GM12865 (cell line): Measurements from ENCODE around the gene NSMCE1.

ENCODE experiments used
- DNase-seq: peaks from one replicate; pipeline ENCODE4 v3.0.0; 2010; ENCODE audit warnings: low read depth
- H3K4me3 ChIP-seq: 2 replicates; pipeline ENCODE4 v1.5.1; 2011; ENCODE audit warnings: mild to moderate bottlenecking, low read depth, low read length, control low read depth
- CTCF ChIP-seq: IDR thresholded peaks from 2 replicates; pipeline ENCODE4 v1.5.1; 2011; ENCODE audit warnings: low read length, control low read depth, low read depth, inconsistent platforms; ENCODE audit not compliant: insufficient read depth; ENCODE audit errors: missing control alignments

The NSMCE1 gene

DNA sequence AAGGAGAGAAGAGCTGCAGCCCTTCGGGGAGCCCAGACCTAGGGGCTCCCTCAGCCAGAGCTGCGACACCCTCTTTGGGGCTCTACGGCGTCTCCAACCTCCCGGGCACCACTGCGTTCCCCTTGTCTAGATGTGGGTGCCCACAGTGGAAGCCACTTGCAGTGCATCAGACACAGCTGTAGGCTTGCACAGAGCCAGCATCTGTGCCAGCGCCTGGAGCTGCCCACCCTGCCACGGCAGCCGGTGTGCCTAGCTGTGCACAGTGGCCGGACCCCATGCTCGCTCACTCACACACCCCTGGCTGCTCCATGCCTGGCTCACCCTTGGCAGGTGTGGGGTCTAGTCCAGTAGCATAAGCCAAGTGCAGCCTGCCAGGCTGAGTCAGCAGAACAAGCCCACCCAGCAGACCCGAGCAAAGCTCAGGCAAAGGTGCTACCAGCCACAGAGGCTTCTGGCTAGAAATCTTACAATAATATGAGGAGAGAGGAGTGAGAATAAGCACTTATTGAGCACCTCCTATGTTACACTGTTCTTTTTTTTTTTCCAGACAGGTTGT, 78.2 kb downstream of the NSMCE1 start:
- H3K4me3 ChIP-seq = no peak overlapping the region
- TF ChIP-seq CTCF = no peak
- no peak for DNase-seq

DNA sequence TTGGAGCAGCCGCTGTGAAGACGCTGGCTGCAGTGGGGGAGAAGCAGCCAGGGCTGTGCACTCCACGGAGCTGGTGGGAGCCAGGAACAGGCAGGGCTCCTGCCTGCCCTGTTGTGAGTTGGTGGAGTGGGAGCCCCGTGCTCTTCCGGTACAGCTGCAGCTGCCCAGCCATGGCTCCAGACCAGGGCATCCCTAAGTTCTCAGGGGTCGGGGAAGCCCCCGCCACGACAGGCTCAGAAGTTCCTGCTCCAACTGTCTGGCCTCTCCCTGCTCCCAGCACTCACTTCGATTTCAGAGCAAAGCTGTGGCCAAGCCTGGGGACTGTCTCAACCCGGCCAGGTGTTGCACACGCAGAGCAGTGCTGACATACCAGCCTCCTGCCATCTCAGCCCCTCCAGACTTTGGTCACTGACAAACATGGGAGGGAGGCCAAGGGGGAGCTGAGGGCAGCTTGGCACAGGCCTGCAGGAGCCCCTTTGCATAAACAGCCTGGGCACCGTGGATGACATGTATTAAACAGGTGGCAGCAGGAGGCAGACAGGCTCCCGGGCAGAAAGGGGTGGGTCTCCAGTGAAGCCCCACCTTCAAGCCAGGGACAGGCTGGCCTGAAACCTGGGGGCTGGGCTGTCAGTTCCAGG, 79.1 kb downstream of the NSMCE1 start:
- no peak for TF ChIP-seq CTCF
- DNase-seq = no peak
- H3K4me3 ChIP-seq = no peak overlapping the region

DNA sequence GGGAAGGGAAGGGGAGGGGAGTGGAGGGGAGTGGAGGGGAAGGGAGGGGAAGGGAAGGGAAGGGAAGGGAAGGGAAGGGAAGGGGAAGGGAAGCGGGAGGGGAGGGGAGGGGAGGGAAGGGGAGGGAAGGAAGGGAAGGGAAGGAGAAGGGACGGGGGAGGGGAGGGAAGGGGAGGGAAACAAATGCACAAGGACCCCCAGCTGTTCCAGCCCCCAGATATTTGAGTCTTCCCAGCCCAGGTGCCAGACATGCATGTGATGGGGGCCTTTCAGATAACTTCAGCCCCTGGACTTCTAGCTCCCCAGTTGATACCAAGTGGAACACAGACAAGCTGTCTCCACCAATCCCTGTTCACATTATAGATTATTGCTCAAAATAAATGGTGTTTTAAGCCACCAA, 79.9 kb downstream of the NSMCE1 start:
- H3K4me3 ChIP-seq = no peak overlapping the region
- TF ChIP-seq CTCF = no peak
- DNase-seq = no peak

DNA sequence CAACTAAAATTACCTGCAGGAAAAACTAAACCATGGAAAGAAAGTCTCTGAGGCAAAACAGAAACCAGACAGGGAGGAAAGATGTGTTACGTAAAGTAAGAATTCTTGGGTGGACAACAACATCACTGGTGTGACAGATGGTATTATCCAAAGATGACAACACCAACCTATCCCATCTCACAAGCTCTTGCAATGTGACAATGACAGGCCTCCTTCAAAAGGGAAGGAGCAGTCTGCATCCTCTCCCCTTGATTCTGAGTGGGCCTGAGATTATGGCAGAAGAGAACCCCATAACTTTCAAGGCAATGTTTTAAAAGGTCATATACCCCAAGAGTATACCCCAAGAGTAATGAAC, 82.8 kb downstream of the NSMCE1 start:
- no peak overlapping the region for H3K4me3 ChIP-seq
- no peak for DNase-seq
- TF ChIP-seq CTCF = no peak

GRCh38 chr16:27182906-27183405, 85.6 kb downstream of the NSMCE1 start:
- DNase-seq = no peak
- TF ChIP-seq CTCF = no peak
- no peak overlapping the region for H3K4me3 ChIP-seq

DNA sequence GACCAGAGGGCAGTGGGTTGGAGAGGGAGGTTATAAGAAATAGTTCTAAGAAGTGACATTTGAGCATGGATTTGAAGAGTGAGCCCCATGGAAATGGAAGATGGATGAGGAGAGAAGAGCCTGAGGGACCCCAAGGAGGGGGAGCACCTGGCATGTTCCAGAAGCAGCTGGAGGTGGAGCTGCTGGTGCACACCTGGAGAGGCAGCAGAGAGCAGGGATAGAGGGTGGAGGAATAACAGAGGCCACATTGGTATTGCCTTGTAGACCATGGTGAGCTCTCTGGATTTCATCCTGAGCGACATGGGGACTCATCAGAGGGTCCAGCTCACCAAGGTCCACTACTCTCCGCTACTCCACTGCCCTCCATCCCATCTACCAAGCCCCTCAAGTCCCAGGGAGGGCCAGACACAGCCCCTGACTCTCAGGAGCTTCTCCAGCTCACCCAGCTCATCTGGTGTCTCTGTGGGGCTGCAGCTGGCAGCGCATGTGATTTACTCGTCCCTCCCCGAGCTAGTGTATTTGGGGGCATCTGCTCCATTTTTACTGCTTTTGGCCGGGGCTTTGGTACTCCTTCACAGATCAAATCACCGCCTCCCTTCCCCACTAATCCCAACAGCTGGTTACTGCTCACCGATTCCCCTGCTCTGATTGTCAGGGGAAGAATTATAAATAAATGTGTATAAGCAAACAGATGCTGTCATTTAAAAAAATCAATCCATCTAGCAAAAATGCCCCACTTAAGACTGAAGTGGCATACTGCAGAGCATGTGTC, 87.4 kb downstream of the NSMCE1 start:
- no peak for DNase-seq
- no peak overlapping the region for H3K4me3 ChIP-seq
- peak; percentile 26 for TF ChIP-seq CTCF
